Hepatocyte (in vitro differentiated cells): ENCODE data around the gene DDIAS. TPM values are rescaled to one million over a fixed set of nuclear protein-coding genes. Genes with fewer than 3 reads are reported as not detected.
A peak's percentile ranks its signal among the peaks of the same experiment; 100 is the strongest.
"Not testable (repeated sequence)": the region's sequence is repeated elsewhere in the genome, so short reads cannot be mapped to it uniquely, and the experiment has no call there.

ENCODE experiments used
- DNase-seq: peaks from one replicate; pipeline ENCODE4 v3.0.0-alpha.2; 2016; ENCODE audit warnings: low spot score
- H2AFZ ChIP-seq: fragments of 200-600 bp; sonication (generic); 2 replicates; pipeline ENCODE4 v1.6.0; 2016; ENCODE audit warnings: antibody characterized with exemption, mild to moderate bottlenecking
- H3K27ac ChIP-seq: fragments of 200-600 bp; sonication (generic); 2 replicates; pipeline ENCODE4 v1.5.1; 2016; ENCODE audit warnings: mild to moderate bottlenecking
- H3K27me3 ChIP-seq: fragments of 200-600 bp; sonication (generic); 2 replicates; pipeline ENCODE4 v1.6.1; 2016
- H3K36me3 ChIP-seq: fragments of 200-600 bp; sonication (generic); replicated peaks from 2 replicates; pipeline ENCODE4 v1.5.1; 2016; ENCODE audit warnings: low read depth; ENCODE audit not compliant: insufficient read depth
- H3K4me1 ChIP-seq: fragments of 200-600 bp; sonication (generic); 2 replicates; pipeline ENCODE4 v1.5.1; 2016; ENCODE audit warnings: mild to moderate bottlenecking, moderate library complexity; ENCODE audit not compliant: insufficient read depth
- H3K4me2 ChIP-seq: fragments of 200-600 bp; sonication (generic); 2 replicates; pipeline ENCODE4 v1.6.0; 2016
- H3K4me3 ChIP-seq: fragments of 200-600 bp; sonication (generic); 2 replicates; pipeline ENCODE4 v1.5.1; 2016; ENCODE audit warnings: mild to moderate bottlenecking
- H3K79me2 ChIP-seq: fragments of 200-600 bp; sonication (generic); 2 replicates; pipeline ENCODE4 v1.6.0; 2017; ENCODE audit warnings: mild to moderate bottlenecking
- H3K9me2 ChIP-seq: fragments of 200-600 bp; sonication (generic); replicated peaks from 2 replicates; pipeline ENCODE4 v1.6.0; 2017; ENCODE audit warnings: mild to moderate bottlenecking; ENCODE audit not compliant: insufficient read depth
- H3K9me3 ChIP-seq: fragments of 200-600 bp; sonication (generic); 2 replicates; pipeline ENCODE4 v1.5.1; 2016; ENCODE audit warnings: low read depth, mild to moderate bottlenecking
- H4K20me1 ChIP-seq: fragments of 200-600 bp; sonication (generic); 2 replicates; pipeline ENCODE4 v1.6.0; 2016; ENCODE audit warnings: mild to moderate bottlenecking; ENCODE audit not compliant: insufficient read depth, poor library complexity, severe bottlenecking
- CTCF ChIP-seq: fragments of 200-600 bp; sonication (generic); IDR thresholded peaks from 2 replicates; pipeline ENCODE4 v1.5.1; 2016; ENCODE audit warnings: antibody characterized with exemption, mild to moderate bottlenecking; ENCODE audit not compliant: poor library complexity
- EZH2 ChIP-seq: fragments of 200-600 bp; sonication (generic); IDR thresholded peaks from 2 replicates; pipeline ENCODE4 v1.6.1; 2016; ENCODE audit warnings: antibody characterized with exemption, mild to moderate bottlenecking, borderline replicate concordance
- EZH2phosphoT487 ChIP-seq: fragments of 200-600 bp; sonication (generic); IDR thresholded peaks from one replicate; pipeline ENCODE4 v1.6.1; 2018; ENCODE audit warnings: antibody characterized with exemption, mild to moderate bottlenecking, low read depth, moderate library complexity; ENCODE audit not compliant: unreplicated experiment, severe bottlenecking
- WGBS: methylation state at CpG from one replicate; pipeline ENCODE4 v1.1.6; 2016; ENCODE audit warnings: low lambda C conversion rate; ENCODE audit errors: missing lambda C conversion rate; 5-methylcytosine and 5-hydroxymethylcytosine counted together
- polyA plus RNA-seq: library from polyadenylated mRNA; unstranded; fragments of >200 nt; fragmentation: Nextera tagmentation; extraction: Ambion mirVana; gene quantifications from 2 replicates; pipeline ENCODE4 v1.2.1, GENCODE V29; 2016
- total RNA-seq: library from RNA; depleted of rRNA; stranded (reverse); fragments of >200 nt; gene quantifications from 2 replicates; pipeline ENCODE4 v1.2.3, GENCODE V29; 2014

The DDIAS gene
- total RNA-seq = 2.6 and 2.7 TPM in 2 replicates
- polyA plus RNA-seq = 0.88 and 0.92 TPM in 2 replicates

GRCh38 chr11:82901165-82901921 lies at the start of gene DDIAS:
DDIAS (plus strand) TSS chr11:82901736; CDS start chr11:82914739, 13,003 bp downstream.
- TF ChIP-seq EZH2 (no peak), EZH2phosphoT487 (no peak), CTCF (no peak)
- H3K9me2 ChIP-seq = no peaks in the 10 kb centered on the region
- under 1% methylated on average over 47 of the region's 49 CpGs for WGBS

DNA sequence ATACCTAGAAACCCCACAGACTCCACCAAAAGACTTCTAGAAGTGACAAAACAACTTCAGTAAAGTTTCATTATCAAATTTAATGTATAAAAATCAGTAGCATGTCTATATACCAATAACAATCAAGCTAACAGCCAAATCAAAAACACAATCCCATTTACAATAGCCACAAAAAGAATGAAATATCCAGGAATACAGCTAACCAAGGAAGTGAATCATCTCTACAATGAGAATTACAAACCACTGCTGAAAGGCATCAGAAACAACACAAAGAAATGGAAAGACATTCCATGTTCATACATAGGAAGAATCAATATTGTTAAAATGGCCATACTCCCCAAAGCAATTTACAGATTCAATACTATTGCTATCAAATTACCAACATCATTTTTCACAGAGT lies 47.3 kb upstream of the DDIAS start:
- H3K27me3 ChIP-seq = no peaks in the 10 kb centered on the region
- H3K9me2 ChIP-seq = no peaks in the 10 kb centered on the region
- TF ChIP-seq EZH2phosphoT487 (no peak), EZH2 (no peak), CTCF (no peak)
- no peaks in the 10 kb centered on the region for H3K36me3 ChIP-seq
- H2AFZ ChIP-seq = no peak overlapping the region
- DNase-seq = no peak
- H3K4me1 ChIP-seq = no peaks in the 10 kb centered on the region
- no peaks in the 10 kb centered on the region for H4K20me1 ChIP-seq
- H3K79me2 ChIP-seq = peaks cover 2% of the 10 kb centered on the region
- no peaks in the 10 kb centered on the region for H3K9me3 ChIP-seq
- H3K4me3 ChIP-seq = no peak overlapping the region
- H3K27ac ChIP-seq = no peak overlapping the region
- H3K4me2 ChIP-seq = no peak overlapping the region

More at GRCh38 chr11:82901165-82901921, at the start of gene DDIAS:
- Histone ChIP-seq H3K9me3 (no peaks in the 10 kb centered on the region), H2AFZ (peak within 1 kb of the TSS; percentile 67), H3K4me3 (peak within 1 kb of the TSS; percentile 40), H4K20me1 (no peaks in the 10 kb centered on the region), H3K27ac (peak within 1 kb of the TSS; percentile 89), H3K27me3 (no peaks in the 10 kb centered on the region), H3K79me2 (peaks cover 29% of the 10 kb centered on the region), H3K4me2 (peak within 1 kb of the TSS; percentile 92), H3K4me1 (peaks cover 8% of the 10 kb centered on the region), H3K36me3 (no peaks in the 10 kb centered on the region)
- DNase-seq = peak; percentile 97

GRCh38 chr11:82854916-82855315 lies 46.6 kb upstream of the DDIAS start:
- H3K27me3 ChIP-seq, H3K4me1 ChIP-seq, H2AFZ ChIP-seq, H3K9me3 ChIP-seq, H3K36me3 ChIP-seq, H3K9me2 ChIP-seq, DNase-seq, H3K4me3 ChIP-seq, H3K79me2 ChIP-seq, H4K20me1 ChIP-seq, H3K4me2 ChIP-seq, H3K27ac ChIP-seq: not testable (repeated sequence)
- 97% methylated on average over 1 of the region's 1 CpG for WGBS

GRCh38 chr11:82855616-82856015 lies 45.9 kb upstream of the DDIAS start:
- 97% methylated on average over 2 of the region's 2 CpGs for WGBS
- no peaks in the 10 kb centered on the region for H3K4me1 ChIP-seq
- H3K27me3 ChIP-seq = no peaks in the 10 kb centered on the region
- no peak overlapping the region for H3K4me3 ChIP-seq
- no peak overlapping the region for H3K4me2 ChIP-seq
- H4K20me1 ChIP-seq = no peaks in the 10 kb centered on the region
- H3K79me2 ChIP-seq = peaks cover 2% of the 10 kb centered on the region
- H3K36me3 ChIP-seq = no peaks in the 10 kb centered on the region
- H2AFZ ChIP-seq = no peak overlapping the region
- no peaks in the 10 kb centered on the region for H3K9me3 ChIP-seq
- TF ChIP-seq EZH2phosphoT487 = no peak
- TF ChIP-seq EZH2 = no peak
- TF ChIP-seq CTCF = no peak
- H3K27ac ChIP-seq = no peak overlapping the region
- no peaks in the 10 kb centered on the region for H3K9me2 ChIP-seq
- DNase-seq = no peak
